Activated gamma-delta T cell treated with anti-CD3 and anti-CD28 coated beads, Interleukin-2, amount 50 U/mL, for 16 hours (primary cell): Measurements from ENCODE around the gene ARSG.
"Not testable (repeated sequence)": the region's sequence is repeated elsewhere in the genome, so short reads cannot be mapped to it uniquely, and the experiment has no call there.

Source experiments
- DNase-seq: peaks from one replicate; pipeline ENCODE4 v3.0.0-alpha.2; 2020; ENCODE audit warnings: low read depth

ARSG gene

GRCh38 chr17:68277807-68278206, 13.5 kb upstream of the ARSG start:
- DNase-seq: no peak

GRCh38 chr17:68281965-68282364, 9.3 kb upstream of the ARSG start:
- DNase-seq: not testable (repeated sequence)

DNA sequence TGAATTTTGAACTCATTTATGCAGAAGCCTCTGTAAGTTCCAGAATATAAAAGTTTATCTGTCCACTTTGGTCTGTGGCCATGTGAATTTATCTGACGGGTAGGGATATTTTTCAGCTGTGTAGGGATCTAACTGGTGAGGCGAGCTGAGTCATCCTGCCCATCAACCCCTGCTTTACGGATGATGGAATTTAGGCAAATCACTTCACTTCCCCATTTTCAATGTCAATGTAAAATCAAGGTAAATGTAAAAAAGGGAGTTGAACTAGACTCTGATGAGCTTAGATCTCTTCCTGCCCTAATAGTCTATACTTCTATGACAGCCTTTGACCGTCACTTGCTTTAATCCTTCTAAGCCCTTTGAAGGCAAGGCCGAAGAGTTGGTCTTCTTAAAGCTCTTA, 2.9 kb upstream of the ARSG start:
- no peak for DNase-seq

- no peak for DNase-seq
Observed at GRCh38 chr17:68288804-68289203, 2.5 kb upstream of the ARSG start.

DNA sequence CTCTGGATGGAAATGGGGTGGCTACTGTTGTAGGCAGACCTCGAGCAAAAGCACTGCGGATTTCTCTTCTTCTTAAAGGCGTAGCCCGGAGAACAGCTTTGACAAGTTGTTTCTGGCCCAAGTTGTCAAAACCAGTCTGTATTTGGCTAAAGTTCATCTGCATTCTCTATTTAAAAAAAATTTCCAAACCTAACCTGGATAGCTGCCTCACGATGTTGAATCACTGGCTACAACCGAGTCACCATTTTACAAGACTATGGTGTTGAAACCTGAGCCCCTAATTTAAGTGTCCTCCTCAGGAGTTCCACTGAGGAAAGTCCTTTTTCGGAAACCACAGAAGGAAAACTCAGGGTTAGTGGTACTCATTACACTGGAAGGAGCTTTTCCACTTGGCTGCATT, 1.8 kb upstream of the ARSG start:
- DNase-seq: no peak

- DNase-seq: no peak
Observed at GRCh38 chr17:68289936-68290267, 1.4 kb upstream of the ARSG start.

- peak; percentile 34 for DNase-seq
Observed at GRCh38 chr17:68290268-68290954, 884 bp upstream of the ARSG start.

DNA sequence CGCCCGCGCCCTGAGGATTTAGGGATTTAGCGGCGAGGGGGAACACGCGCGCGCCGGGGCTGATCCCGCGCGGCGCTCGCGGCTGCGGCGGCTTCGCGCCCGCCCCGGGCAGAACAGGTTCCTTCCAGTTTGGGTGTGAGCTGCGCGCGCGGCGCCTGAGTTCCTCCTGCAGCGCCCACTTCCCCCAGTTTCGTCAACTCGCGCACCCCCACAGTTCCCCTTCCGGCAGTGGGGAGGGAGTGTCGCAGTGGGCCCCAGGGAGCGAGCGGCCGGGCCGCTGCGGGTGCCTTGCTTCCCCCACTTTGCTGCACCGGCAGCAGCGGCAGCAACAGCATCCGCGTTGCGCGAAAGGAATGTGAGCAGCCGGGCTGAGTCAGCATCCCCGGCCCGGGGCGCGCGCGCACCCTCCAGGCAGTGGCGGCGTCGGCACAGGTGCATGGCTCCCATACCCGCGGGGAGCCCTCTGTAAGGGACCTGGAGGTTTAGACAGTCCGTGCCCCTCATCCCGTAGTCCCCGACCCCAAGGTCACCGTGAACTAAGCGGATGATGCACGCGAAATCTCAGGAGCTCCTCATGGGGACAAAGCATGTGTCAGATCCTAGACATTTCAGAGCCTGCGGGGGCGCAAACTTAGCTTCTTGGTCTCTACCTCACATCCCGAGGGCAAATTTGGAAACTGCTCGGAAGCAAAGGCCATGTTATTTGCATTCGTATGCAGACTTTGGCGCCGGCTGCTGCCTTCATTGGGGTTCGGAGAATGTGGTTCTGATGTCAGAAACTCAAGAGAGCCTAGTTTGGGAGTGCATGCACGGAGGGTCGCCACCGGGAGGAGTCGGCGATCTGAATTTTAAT, 767 bp downstream of the ARSG start:
- peak; percentile 84 for DNase-seq

DNA sequence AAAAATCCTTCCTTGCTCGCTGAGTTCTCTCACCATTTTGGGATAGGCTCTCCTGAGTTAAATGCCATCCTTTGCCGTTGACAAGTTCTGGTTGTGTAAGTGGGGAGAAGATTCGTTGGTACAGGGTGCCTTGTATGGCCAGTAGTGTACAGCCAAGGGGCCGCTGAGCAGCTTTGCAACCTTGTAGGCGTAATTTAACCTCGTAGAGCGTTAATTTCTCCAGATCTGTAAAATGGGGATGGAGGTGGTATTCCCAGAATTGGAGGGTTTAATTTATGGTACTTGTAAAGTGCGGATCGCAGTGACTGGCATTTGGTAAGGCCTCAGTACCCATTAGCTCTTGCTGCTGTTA, 1.4 kb downstream of the ARSG start:
- no peak for DNase-seq

GRCh38 chr17:68293490-68294195, 2.3 kb downstream of the ARSG start:
- no peak for DNase-seq

GRCh38 chr17:68294196-68294555, 2.9 kb downstream of the ARSG start:
- no peak for DNase-seq

DNA sequence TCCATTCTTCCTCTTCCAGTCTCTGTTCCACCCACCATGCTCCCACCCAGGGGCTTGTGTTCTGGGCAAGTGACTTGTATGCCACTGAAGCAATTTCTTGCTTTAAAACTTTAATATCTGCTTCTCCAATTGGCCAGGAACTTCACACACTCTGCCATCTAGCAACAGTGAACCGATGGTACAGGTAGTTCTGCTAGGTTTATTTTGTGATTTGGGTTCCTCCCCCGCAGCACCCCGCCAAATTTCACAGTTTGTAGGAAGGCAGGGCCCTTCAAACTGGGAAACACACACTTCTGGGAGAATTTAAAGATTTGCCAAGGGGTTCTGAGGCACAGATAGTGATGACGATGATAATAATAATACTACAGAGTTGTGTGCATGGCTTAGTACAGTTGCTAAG, 3.3 kb downstream of the ARSG start:
- DNase-seq: no peak

DNA sequence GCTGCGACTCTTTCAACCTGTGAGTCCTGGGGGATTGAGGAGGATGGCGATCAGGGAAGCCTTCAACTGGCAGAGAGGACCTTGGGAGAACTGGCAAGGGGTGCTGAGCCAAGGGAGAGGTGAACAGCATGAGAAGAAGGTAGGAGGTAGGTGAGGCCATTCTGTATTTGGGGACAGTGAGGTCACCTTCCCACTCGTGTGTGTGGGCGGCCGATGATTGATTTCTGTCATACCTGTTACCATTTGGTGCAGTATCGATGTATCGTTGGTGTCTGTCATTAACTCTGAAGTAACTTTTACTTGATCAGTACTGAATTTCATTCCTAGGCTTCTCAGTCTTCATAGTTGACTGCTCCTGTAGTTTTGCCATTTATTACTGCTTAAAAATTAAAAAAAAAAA, 3.8 kb downstream of the ARSG start:
- DNase-seq: no peak

GRCh38 chr17:68296217-68297191, 5.2 kb downstream of the ARSG start:
- peak; percentile 45 for DNase-seq

DNA sequence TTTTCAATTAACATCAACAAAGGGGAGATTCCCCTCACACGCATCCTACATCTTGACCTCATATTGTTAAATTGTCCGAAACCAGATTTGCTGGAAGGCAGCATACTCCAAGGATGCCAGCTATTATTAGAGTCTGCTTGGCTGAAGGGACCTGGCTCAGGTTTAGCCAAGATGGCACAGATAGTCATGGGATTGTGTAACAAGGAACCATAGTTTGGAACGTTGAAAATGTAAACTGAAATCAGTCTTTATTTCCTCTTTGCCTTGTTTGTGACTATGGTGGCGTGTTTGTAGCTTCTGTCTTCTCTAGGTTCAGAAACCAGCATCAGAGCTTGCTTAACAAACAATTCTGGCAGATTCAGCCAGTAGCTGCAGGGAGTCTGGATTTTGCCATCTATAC, 5.9 kb downstream of the ARSG start:
- no peak for DNase-seq

DNA sequence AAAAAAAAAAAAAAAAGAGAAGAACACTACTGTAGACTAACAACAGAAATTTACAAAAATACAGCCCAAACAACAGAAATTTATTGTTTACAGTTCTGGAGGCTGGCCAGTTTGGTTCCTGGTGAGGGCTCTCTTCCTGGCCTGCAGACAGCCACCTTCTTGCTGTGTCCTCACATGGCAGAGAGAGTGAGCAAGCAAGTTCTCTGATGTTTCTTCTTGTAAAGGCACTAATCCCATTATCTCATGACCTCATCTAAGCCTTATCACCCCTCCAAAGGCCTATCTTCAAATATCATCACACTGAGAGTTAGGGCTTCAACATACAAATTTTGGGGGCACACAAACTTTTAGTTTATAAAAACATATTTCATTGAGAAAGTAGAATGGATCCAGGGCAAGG, 7.3 kb downstream of the ARSG start:
- DNase-seq: no peak

- no peak for DNase-seq
Observed at GRCh38 chr17:68299817-68300216, 8.5 kb downstream of the ARSG start.

DNA sequence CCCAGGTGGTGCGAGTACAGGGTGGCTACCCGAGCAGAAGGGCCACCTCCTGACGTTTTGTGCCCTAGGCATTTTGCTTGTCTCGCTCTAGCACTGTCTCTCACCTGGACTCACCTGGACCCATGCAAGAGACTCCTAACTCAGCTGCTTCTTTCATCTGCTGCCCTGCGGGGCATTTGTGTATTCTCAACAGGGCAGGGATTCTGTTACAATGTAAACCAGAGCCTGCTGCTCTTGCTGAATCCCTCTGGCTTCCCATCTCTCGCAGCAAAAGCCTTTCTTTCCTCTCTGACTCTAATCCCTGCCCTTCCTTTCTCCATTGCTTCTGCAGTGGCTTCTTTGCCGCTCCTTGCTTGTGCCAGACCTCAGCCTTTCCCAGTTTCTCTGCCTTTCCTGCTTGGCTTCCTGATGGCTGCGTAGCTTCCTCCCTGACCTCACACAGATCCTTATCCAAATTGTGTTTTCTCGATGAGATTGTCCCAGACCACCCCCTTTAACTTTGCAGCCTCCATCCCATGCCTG, 10.2 kb downstream of the ARSG start:
- no peak for DNase-seq

DNA sequence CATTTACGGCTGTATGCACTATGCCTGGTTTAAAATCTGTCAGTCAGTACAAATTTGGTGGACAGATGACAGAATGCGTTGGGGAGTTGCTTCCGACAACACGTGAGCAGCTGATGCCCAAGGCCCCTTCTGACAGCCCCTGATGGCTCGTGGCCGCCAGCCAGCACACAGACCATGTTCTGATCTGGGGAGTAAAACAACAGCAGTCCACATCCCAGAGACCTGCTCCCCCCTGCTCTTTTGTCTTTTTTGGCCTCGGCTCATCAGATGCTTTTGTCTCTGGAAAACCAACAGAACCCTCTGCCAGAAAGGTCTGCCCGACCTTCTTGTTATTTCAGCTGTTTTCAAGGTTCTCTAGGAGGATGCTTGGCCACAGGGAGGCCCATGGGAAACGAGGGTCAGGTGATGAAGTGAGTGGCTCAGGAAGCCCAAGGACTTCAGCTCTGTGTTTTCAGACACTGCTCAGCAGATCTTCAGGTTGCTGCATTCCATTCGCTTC, 10.8 kb downstream of the ARSG start:
- DNase-seq: no peak

GRCh38 chr17:68302666-68303065, 11.4 kb downstream of the ARSG start:
- DNase-seq: no peak

- no peak for DNase-seq
Observed at GRCh38 chr17:68304706-68305105, 13.4 kb downstream of the ARSG start.

DNA sequence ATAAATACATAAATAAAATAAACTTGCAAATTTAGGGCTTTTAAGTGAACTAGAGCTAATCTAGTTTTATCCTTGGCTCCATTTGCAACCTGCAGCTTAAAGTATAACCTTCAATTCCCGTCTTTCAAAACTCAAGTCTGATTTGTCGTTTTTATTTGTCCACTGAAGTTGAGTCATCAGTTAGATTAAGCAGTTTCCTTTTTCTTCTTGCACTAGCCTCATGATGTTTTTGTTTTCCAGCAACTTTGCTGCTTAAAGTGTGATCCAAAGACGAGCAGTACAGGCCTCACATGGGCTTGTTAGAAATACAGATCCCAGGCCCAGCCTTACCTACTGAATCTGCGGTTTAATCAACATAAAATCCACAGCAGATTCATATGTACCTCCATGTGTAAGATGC, 13.8 kb downstream of the ARSG start:
- no peak for DNase-seq
